GM12878 (cell line): Measurements from ENCODE around the gene SLC34A3. TPM values are rescaled to one million over a fixed set of nuclear protein-coding genes. Genes with fewer than 3 reads are reported as not detected.

Experiments
- ATAC-seq: fragments of 200-7000 bp; cut with Tn5 transposase; 3 replicates; pipeline ENCODE4 v1.9.1; 2020; ENCODE audit warnings: mild to moderate bottlenecking, moderate library complexity
- BruUV-seq: library from RNA; stranded (reverse); fragments of 400-500 nt; replicated peaks from 2 replicates; lab custom pipeline; 2021; lab: Mats Ljungman, UMichigan
- CTCF ChIA-PET: fragments of 300-600 bp; sonication (Branson Sonifier 250); formaldehyde crosslinking; extraction: SDS; loops from one replicate; lab custom pipeline; 2021; ENCODE audit warnings: inconsistent platforms; lab: Yijun Ruan, JAX
- POLR2A ChIA-PET: fragments of 350-600 bp; formaldehyde crosslinking; extraction: SDS; loops from one replicate; lab custom pipeline; 2021; ENCODE audit warnings: inconsistent platforms; lab: Charles Lee
- RAD21 ChIA-PET: fragments of 300-600 bp; sonication (Branson Sonifier 250); formaldehyde crosslinking; loops from one replicate; lab custom pipeline; 2023; ENCODE audit warnings: antibody characterized with exemption; ENCODE audit not compliant: unreplicated experiment; lab: Charles Lee
- SMC1A ChIA-PET: fragments of 300-600 bp; sonication (Branson Sonifier 250); formaldehyde crosslinking; loops from one replicate; lab custom pipeline; 2023; ENCODE audit not compliant: unreplicated experiment, uncharacterized antibody; lab: Charles Lee
- DNase-seq: peaks from one replicate; pipeline ENCODE4 v3.0.0-alpha.2; 2011; ENCODE audit warnings: low read depth, low spot score
- FAIRE-seq: peaks from 3 replicates; lab custom pipeline; 2011; peaks lifted over from hg19 to GRCh38; lab: Jason Lieb, UNC
- H2AFZ ChIP-seq: 2 replicates; pipeline ENCODE4 v1.6.0; 2011; ENCODE audit warnings: low read depth, low read length, control low read depth; ENCODE audit not compliant: control insufficient read depth
- H3K27ac ChIP-seq: 2 replicates; pipeline ENCODE4 v1.5.1; 2011; ENCODE audit warnings: control low read depth; ENCODE audit not compliant: control insufficient read depth, insufficient read depth
- H3K27me3 ChIP-seq, 2 experiments: replicated peaks in 1 of 2; 2 replicates each; pipeline versions ENCODE4 v1.6.0 to v1.6.1; 2011; ENCODE audit warnings: low read length in 1 of 2; ENCODE audit not compliant: control insufficient read depth in 2 of 2, insufficient read depth in 2 of 2
- H3K36me3 ChIP-seq, 2 experiments: 2 replicates each; pipeline ENCODE4 v1.5.1; 2011; ENCODE audit warnings: low read length in 1 of 2; ENCODE audit not compliant: control insufficient read depth in 2 of 2, insufficient read depth in 2 of 2
- H3K4me1 ChIP-seq: 2 replicates; pipeline ENCODE4 v1.6.1; 2011; ENCODE audit warnings: mild to moderate bottlenecking, low read length, moderate library complexity, mixed read lengths; ENCODE audit not compliant: control insufficient read depth, insufficient read depth
- H3K4me2 ChIP-seq: 2 replicates; pipeline ENCODE4 v1.6.0; 2011; ENCODE audit warnings: control low read depth; ENCODE audit not compliant: control insufficient read depth, insufficient read depth
- H3K4me3 ChIP-seq: fragments of 200-600 bp; sonication (generic); 2 replicates; pipeline ENCODE4 v1.5.1; 2016
- H3K79me2 ChIP-seq: 2 replicates; pipeline ENCODE4 v1.6.0; 2011; ENCODE audit warnings: low read length; ENCODE audit not compliant: control insufficient read depth, insufficient read depth
- H3K9ac ChIP-seq: 2 replicates; pipeline ENCODE4 v1.8.0; 2011; ENCODE audit warnings: low read length, control low read depth, mixed read lengths; ENCODE audit not compliant: control insufficient read depth, insufficient read depth
- H3K9me3 ChIP-seq: replicated peaks from 3 replicates; pipeline ENCODE4 v1.5.1; 2011; ENCODE audit warnings: mild to moderate bottlenecking, low read length; ENCODE audit not compliant: control insufficient read depth, insufficient read depth
- H4K20me1 ChIP-seq: 2 replicates; pipeline ENCODE4 v1.6.0; 2011; ENCODE audit not compliant: control insufficient read depth, insufficient read depth
- ATF7 ChIP-seq: fragments of 450-650 bp; IDR thresholded peaks from 2 replicates; pipeline ENCODE4 v1.6.1; 2016; ENCODE audit warnings: low read depth, mild to moderate bottlenecking
- BMI1 ChIP-seq: fragments of 450-650 bp; IDR thresholded peaks from 2 replicates; pipeline ENCODE4 v1.6.1; 2016; ENCODE audit warnings: mild to moderate bottlenecking, moderate library complexity, borderline replicate concordance
- CBX5 ChIP-seq: sonication (generic); IDR thresholded peaks from 2 replicates; pipeline ENCODE4 v1.6.1; 2016; ENCODE audit warnings: low read depth, moderate library complexity, mild to moderate bottlenecking, inconsistent platforms
- HCFC1 ChIP-seq: fragments of 150-350 bp; IDR thresholded peaks from 2 replicates; pipeline ENCODE4 v1.6.1; 2014; ENCODE audit warnings: low read length
- HDGF ChIP-seq: fragments of 450-650 bp; IDR thresholded peaks from 2 replicates; pipeline ENCODE4 v1.6.1; 2016; ENCODE audit warnings: antibody characterized with exemption
- JUNB ChIP-seq: IDR thresholded peaks from 2 replicates; pipeline ENCODE4 v1.6.1; 2016; ENCODE audit warnings: antibody characterized with exemption, mild to moderate bottlenecking
- MTA2 ChIP-seq: fragments of 450-650 bp; IDR thresholded peaks from 2 replicates; pipeline ENCODE4 v1.6.1; 2016; ENCODE audit warnings: low read depth, mild to moderate bottlenecking, moderate library complexity
- NBN ChIP-seq: fragments of 450-650 bp; IDR thresholded peaks from 2 replicates; pipeline ENCODE4 v1.6.1; 2016
- RB1 ChIP-seq: fragments of 450-650 bp; formaldehyde crosslinking; IDR thresholded peaks from 2 replicates; pipeline ENCODE4 v1.6.1; 2017; ENCODE audit warnings: mild to moderate bottlenecking, borderline replicate concordance
- SREBF1 ChIP-seq: IDR thresholded peaks from 2 replicates; pipeline ENCODE4 v1.6.1; 2012; ENCODE audit warnings: mild to moderate bottlenecking, low read length
- ZNF207 ChIP-seq: fragments of 450-650 bp; IDR thresholded peaks from 2 replicates; pipeline ENCODE4 v1.6.1; 2014; ENCODE audit warnings: antibody characterized with exemption, mild to moderate bottlenecking, borderline replicate concordance
- ZNF622 ChIP-seq: fragments of 450-650 bp; IDR thresholded peaks from 2 replicates; pipeline ENCODE4 v1.6.1; 2017; ENCODE audit warnings: mild to moderate bottlenecking, inconsistent platforms
- WGBS: methylation state at CpG from one replicate; pipeline ENCODE4 v1.1.6; 2016; ENCODE audit warnings: low lambda C conversion rate; ENCODE audit not compliant: insufficient replicate concordance, insufficient coverage; ENCODE audit errors: missing lambda C conversion rate; 5-methylcytosine and 5-hydroxymethylcytosine counted together
- in situ Hi-C: fragments of 300-500 bp; cut with MboI; formaldehyde crosslinking; loops from 9 replicates; pipeline ENCODE4 v1.14.3; 2018; ENCODE audit warnings: mixed read lengths
- intact Hi-C: fragments of 100-400 bp; cut with micrococcal nuclease; formaldehyde crosslinking; loops from one replicate; pipeline ENCODE4 v1.14.2; 2022; ENCODE audit not compliant: unreplicated experiment
- polyA plus RNA-seq, 11 experiments: library from polyadenylated mRNA; depleted of rRNA in 4 of 11; unstranded in 6 of 11; stranded (reverse) in 5 of 11; fragments of >200 nt; fragmentation: Nextera tagmentation in 4 of 11; fragmentation: Illumina TruSeq in 1 of 11; extraction: Ambion mirVana in 4 of 11; extraction: Trizol in 1 of 11; gene quantifications; 1 replicate in 1 of 11; 2 replicates in 10 of 11; pipeline versions ENCODE4 v1.2.1 to v1.2.3, GENCODE V29; 2011 to 2016; ENCODE audit warnings: inconsistent platforms in 2 of 11, missing spikeins in 2 of 11, low read depth in 1 of 11
- total RNA-seq, 4 experiments: library from RNA; depleted of rRNA in 3 of 4; stranded (reverse); fragments of >200 nt in 3 of 4; fragmentation: Illumina TruSeq in 1 of 4; extraction: Trizol in 1 of 4; gene quantifications; 2 replicates each; pipeline versions ENCODE4 v1.2.1 to v1.2.3, GENCODE V29; 2013 to 2021
- TF ChIP-seq, protein P1 (sequence below): fragments of 450-650 bp; IDR thresholded peaks from 2 replicates; pipeline ENCODE4 v1.6.1; 2016; ENCODE audit warnings: mild to moderate bottlenecking
- TF ChIP-seq, protein P2 (sequence below), 3 experiments: IDR thresholded peaks in 2 of 3; conservative IDR thresholded peaks in 1 of 3; 2 replicates each; pipeline ENCODE4 v1.5.1; 2011; ENCODE audit warnings: low read depth in 3 of 3, low read length in 3 of 3, mild to moderate bottlenecking in 3 of 3, control low read depth in 2 of 3, moderate library complexity in 2 of 3, inconsistent platforms in 1 of 3, mixed read lengths in 1 of 3; ENCODE audit not compliant: control insufficient read depth in 2 of 3, insufficient read depth in 1 of 3; ENCODE audit errors: extremely low read depth in 1 of 3
- TF ChIP-seq, protein P3 (sequence below): IDR thresholded peaks from 2 replicates; pipeline ENCODE4 v1.6.1; 2012; ENCODE audit warnings: low read depth, low read length, improper control_type of control experiment
- TF ChIP-seq, protein P4 (sequence below): fragments of 450-650 bp; IDR thresholded peaks from 2 replicates; pipeline ENCODE4 v1.6.1; 2017; ENCODE audit warnings: mild to moderate bottlenecking, low read depth, inconsistent platforms; ENCODE audit not compliant: poor library complexity, severe bottlenecking

SLC34A3 gene
- total and polyA plus RNA-seq, 10 of the 15 experiments (the other 5 are each of a cell fraction or from before 2014, with no cell fraction given), result not detected

DNA sequence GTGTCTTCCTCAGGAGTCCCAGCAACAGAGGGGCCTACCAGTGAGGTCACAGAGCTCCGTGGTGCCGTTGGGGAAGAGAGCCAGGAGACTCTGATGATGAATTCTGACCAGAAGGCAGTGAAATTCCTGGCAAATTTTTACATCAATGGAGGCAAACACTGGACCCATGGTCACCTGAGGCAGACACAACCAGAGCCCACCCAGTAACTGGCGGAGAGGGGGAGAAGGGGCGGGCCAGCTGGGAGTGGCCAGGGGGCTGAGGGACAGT lies 20.4 kb downstream of the SLC34A3 start, which contains the start of gene STPG3 (continued):
- TF ChIP-seq, protein P1, sequence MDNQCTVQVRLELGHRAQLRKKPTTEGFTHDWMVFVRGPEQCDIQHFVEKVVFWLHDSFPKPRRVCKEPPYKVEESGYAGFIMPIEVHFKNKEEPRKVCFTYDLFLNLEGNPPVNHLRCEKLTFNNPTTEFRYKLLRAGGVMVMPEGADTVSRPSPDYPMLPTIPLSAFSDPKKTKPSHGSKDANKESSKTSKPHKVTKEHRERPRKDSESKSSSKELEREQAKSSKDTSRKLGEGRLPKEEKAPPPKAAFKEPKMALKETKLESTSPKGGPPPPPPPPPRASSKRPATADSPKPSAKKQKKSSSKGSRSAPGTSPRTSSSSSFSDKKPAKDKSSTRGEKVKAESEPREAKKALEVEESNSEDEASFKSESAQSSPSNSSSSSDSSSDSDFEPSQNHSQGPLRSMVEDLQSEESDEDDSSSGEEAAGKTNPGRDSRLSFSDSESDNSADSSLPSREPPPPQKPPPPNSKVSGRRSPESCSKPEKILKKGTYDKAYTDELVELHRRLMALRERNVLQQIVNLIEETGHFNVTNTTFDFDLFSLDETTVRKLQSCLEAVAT, result no peak
- TF ChIP-seq MTA2 (no peak), SREBF1 (no peak), HDGF (no peak), ZNF622 (no peak), HCFC1 (no peak), RB1 (no peak), NBN (no peak)
- TF ChIP-seq, protein P2, sequence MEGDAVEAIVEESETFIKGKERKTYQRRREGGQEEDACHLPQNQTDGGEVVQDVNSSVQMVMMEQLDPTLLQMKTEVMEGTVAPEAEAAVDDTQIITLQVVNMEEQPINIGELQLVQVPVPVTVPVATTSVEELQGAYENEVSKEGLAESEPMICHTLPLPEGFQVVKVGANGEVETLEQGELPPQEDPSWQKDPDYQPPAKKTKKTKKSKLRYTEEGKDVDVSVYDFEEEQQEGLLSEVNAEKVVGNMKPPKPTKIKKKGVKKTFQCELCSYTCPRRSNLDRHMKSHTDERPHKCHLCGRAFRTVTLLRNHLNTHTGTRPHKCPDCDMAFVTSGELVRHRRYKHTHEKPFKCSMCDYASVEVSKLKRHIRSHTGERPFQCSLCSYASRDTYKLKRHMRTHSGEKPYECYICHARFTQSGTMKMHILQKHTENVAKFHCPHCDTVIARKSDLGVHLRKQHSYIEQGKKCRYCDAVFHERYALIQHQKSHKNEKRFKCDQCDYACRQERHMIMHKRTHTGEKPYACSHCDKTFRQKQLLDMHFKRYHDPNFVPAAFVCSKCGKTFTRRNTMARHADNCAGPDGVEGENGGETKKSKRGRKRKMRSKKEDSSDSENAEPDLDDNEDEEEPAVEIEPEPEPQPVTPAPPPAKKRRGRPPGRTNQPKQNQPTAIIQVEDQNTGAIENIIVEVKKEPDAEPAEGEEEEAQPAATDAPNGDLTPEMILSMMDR (IDR thresholded peaks at IDR 0.05 in 2 of 3, conservative IDR thresholded peaks at IDR 0.05 in 1 of 3; ENCODE audit: control insufficient read depth in 2 of 3, extremely low read depth in 1 of 3, insufficient read depth in 1 of 3, low read depth in 3 of 3, low read length in 3 of 3), result no peak

DNA sequence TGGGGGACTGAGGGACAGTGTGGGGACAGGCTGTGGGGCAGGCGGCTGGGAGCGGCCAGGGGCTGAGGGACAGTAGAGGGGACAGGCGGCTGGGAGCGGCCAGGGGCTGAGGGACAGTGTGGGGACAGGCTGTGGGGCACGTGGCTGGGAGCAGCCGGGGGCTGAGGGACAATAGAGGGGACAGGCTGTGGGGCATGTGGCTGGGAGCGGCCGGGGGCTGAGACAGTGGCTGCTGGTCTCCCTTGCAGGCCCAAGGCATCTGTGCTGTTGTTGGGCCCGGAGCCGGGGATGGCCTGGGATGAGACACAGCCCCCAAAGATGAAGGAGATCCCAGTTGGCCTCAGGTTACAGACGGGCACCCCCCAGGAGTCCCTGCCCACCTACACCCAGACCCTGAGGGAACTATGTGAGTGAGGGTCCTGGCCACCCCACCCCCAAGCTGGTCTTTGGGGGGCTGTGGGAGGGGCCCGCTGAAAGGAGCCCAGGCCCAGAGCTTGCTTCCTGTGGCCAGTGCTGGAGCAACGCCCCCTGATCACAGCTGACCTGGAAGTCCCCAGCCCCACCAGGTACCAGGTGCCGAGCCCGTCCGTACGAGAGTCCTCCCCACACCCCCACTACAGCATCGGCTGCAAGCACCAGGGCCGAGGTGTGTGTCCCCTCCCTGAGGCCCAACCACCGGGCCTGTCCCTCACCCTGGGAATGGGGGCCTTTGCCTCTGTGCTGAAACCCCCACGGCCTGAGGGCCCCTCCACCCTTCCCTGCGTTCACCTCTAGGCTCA lies 21.0 kb downstream of the SLC34A3 start:
- H3K79me2 ChIP-seq, result peaks cover 15% of the 10 kb centered on the region
- no TSS peak for BruUV-seq
- CTCF ChIA-PET, result interaction anchor here (1.1 kb wide), 1 partner anchor 15 kb away, joined by 3 read pairs; no protein-coding TSS in a partner anchor

More for the DNA sequence above, 21.0 kb downstream of the SLC34A3 start:
- Histone ChIP-seq H3K36me3 (no peaks in the 10 kb centered on the region), H3K4me2 (no peak overlapping the region), H3K9ac (no peak overlapping the region), H3K9me3 (no peaks in the 10 kb centered on the region), H2AFZ (no peak overlapping the region), H4K20me1 (no peaks in the 10 kb centered on the region), H3K4me3 (no peak overlapping the region), H3K27me3 (no peaks in the 10 kb centered on the region), H3K4me1 (peaks cover 14% of the 10 kb centered on the region), H3K27ac (no peak overlapping the region)
- no peak for DNase-seq
- POLR2A ChIA-PET, result interaction anchor here (6.2 kb wide), 1 partner anchor 11 kb away, joined by 112 read pairs; the partner anchor contains the start of gene TUBB4B
- TF ChIP-seq, protein P3, sequence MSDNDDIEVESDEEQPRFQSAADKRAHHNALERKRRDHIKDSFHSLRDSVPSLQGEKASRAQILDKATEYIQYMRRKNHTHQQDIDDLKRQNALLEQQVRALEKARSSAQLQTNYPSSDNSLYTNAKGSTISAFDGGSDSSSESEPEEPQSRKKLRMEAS, result no peak
- TF ChIP-seq ZNF207, result no peak
- TF ChIP-seq CBX5, result no peak
- TF ChIP-seq, protein P4, sequence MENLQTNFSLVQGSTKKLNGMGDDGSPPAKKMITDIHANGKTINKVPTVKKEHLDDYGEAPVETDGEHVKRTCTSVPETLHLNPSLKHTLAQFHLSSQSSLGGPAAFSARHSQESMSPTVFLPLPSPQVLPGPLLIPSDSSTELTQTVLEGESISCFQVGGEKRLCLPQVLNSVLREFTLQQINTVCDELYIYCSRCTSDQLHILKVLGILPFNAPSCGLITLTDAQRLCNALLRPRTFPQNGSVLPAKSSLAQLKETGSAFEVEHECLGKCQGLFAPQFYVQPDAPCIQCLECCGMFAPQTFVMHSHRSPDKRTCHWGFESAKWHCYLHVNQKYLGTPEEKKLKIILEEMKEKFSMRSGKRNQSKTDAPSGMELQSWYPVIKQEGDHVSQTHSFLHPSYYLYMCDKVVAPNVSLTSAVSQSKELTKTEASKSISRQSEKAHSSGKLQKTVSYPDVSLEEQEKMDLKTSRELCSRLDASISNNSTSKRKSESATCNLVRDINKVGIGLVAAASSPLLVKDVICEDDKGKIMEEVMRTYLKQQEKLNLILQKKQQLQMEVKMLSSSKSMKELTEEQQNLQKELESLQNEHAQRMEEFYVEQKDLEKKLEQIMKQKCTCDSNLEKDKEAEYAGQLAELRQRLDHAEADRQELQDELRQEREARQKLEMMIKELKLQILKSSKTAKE, result no peak
- no peak for TF ChIP-seq ATF7
- no peak for TF ChIP-seq BMI1
- TF ChIP-seq JUNB, result no peak
- SMC1A ChIA-PET, result no interaction called here
- intact Hi-C loops (no loop called here), in situ Hi-C loops (no loop called here)
- RAD21 ChIA-PET, result no interaction called here
- FAIRE-seq, result no peak
- ATAC-seq, result no peak
- 72% methylated on average over 18 of the region's 22 CpGs for WGBS
